ENCODE results near the gene HOMER2.

GRCh38 chr15:82810061-82810889 is 142.2 kb downstream of the HOMER2 start:
- TF ChIP-seq CTCF (IDR thresholded peaks at IDR 0.05) = peak in 1 of 4 experiments; percentile 1
- TF ChIP-seq POLR2A (IDR thresholded peaks at IDR 0.05) = no peak

All from prostate gland (tissue), 2 donors.